Muscle of arm (tissue), 12 donors: ENCODE measurements around the gene CIDEB. TPM values are rescaled to one million over a fixed set of nuclear protein-coding genes. Genes with fewer than 3 reads are reported as not detected.

Experiments
- DNase-seq: peaks from one replicate; pipeline ENCODE4 v3.0.0-alpha.2; 2013
- polyA plus RNA-seq, 12 donors: library from polyadenylated mRNA; unstranded; fragments of 120-200 nt; gene quantifications; one replicate each; pipeline ENCODE4 v1.2.1, GENCODE V29; 2013; ENCODE audit not compliant: insufficient read length in 12 of 12

CIDEB gene
- polyA plus RNA-seq, 12 donors: 7.3 to 28.8 (median 11.2) TPM; not detected in 1

- peak; percentile 89 for DNase-seq
These were observed 36.5 kb downstream of the CIDEB start, which contains the start of gene RABGGTA for GRCh38 chr14:24271134-24271833. TSS of gene RABGGTA (minus strand) at chr14:24271597. CDS start at chr14:24271115, 482 bp downstream.

- no peak for DNase-seq
These were observed 37.1 kb downstream of the CIDEB start for GRCh38 chr14:24270537-24271133.

GRCh38 chr14:24269910-24270536 lies 37.8 kb downstream of the CIDEB start:
- DNase-seq: no peak

DNA sequence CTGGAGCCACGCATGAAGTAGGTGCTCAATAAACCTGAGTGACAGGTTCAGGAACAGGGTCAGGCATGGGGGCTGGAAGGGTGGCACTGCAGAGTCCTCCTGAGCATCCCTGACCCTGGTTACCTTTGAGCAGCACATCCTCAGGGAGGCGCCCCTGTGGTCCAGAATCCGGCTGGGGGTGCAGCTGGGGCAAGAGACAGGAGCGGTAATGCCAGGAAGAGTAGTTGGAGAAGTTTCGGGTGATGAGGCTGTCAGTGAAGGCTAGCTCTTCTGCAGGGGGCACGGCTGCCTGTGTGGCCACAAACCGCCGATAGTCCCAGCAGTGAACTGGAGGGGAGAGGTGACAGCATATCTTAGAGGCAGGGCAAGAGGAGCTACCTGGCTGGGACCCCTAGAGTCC lies 38.4 kb downstream of the CIDEB start:
- no peak for DNase-seq

DNA sequence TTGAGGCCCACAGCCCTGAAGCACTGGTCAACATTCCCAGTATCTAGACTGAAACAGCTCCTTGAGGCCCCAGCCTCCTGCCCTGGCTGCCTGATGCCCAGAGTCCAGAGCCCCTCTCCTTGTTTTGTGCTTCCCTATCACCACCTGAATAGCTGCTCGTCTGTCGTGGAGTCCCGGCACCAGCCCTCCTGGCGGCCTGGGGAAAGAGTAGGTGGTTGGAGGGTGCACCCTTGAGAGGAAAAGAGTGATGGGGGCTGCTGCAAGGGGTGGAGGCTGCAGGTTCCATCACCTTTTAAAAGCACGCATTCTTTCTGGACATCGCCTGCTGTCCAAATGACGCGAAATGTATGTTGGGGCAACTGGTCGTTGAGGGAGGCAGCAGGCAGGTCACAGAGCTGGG lies 39.6 kb downstream of the CIDEB start:
- no peak for DNase-seq

- no peak for DNase-seq
These were observed 40.3 kb downstream of the CIDEB start for GRCh38 chr14:24267516-24267915.

DNA sequence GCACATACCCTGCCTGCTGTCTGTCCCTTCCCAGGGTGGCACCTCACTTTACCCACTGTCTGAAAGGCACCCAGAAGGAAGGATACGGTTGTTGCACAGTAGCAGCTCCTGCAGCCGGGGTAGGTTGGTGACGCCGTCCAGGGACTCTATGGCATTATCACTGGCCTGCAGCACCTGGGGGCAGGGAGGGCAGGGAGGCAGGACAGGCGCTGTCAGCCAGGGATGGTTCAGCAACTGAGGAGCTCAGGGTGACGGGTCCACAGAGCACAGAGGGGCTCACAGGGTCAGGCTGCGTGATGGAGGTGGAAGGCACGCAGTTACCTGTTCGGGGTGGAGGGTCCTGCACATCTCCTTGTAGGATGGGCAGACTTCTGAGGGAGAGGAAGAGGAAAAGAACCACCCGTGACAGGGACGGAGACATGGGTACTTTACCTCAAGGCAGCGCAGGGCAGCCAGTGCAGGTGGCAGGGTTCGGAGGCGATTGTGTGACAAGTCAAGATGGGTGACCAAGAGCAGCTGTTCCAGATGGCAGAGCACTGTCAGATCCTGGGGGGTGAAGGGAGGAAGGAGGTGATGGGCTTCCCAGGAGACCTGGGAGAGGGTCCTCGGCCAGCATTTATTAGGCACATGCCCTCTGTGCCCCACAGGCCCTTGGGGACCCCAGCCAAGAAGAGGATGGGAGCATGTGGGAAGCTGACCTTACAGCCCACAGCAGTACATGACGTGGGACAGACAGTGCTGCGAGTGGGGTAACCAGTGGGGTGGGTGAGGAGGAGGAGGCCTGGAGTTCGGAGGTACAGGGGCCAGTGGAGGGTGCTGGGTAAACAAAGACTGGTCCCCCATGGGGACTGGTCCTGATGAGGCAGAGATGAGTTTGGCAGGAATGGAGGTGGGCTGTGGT lies 41.2 kb downstream of the CIDEB start:
- no peak for DNase-seq

- DNase-seq: no peak
These were observed 43.5 kb downstream of the CIDEB start for GRCh38 chr14:24264298-24264697.

- no peak for DNase-seq
These were observed 43.9 kb downstream of the CIDEB start for GRCh38 chr14:24263848-24264247.

GRCh38 chr14:24262821-24263733 lies 44.7 kb downstream of the CIDEB start, which contains the start of gene TGM1:
TSS of gene TGM1 (minus strand) at chr14:24263177. CDS start at chr14:24262352, 825 bp downstream.
- no peak for DNase-seq

- no peak for DNase-seq
These were observed 45.8 kb downstream of the CIDEB start for GRCh38 chr14:24261969-24262327.

DNA sequence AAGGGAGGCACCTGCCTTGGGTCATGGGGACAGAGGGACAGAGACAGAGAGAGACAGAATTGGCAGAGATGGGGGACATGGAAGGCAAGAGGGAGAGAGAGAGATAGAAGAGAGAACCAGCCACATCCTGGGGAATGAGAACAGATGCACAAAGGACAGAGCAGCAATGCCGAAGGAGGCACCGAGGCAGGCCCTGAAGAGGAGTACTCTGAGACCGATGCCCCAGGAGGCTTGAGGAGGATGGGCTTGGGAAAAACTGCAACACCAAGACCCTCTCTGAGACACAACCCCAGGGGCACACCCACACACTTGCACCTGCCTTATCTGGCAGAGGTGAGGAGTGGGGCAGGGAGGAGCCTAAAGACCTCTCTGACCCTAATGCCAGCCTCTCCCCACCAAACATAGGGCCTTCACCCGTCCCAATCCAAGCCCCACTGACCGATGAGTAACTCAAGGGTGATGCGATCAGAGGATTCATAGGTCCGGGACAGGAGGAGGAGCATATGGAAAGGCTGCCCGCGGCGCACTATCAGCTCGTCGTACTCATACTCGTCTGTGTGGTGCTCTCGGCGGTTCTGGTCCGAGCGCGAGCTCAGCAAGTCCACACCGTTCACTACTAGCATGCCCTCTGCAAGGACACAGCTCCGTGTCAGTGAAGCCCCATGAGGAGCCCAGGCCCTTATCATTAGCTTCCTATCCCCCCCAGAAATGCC lies 46.4 kb downstream of the CIDEB start:
- DNase-seq: no peak

- no peak for DNase-seq
These were observed 47.0 kb downstream of the CIDEB start for GRCh38 chr14:24260780-24261157.

DNA sequence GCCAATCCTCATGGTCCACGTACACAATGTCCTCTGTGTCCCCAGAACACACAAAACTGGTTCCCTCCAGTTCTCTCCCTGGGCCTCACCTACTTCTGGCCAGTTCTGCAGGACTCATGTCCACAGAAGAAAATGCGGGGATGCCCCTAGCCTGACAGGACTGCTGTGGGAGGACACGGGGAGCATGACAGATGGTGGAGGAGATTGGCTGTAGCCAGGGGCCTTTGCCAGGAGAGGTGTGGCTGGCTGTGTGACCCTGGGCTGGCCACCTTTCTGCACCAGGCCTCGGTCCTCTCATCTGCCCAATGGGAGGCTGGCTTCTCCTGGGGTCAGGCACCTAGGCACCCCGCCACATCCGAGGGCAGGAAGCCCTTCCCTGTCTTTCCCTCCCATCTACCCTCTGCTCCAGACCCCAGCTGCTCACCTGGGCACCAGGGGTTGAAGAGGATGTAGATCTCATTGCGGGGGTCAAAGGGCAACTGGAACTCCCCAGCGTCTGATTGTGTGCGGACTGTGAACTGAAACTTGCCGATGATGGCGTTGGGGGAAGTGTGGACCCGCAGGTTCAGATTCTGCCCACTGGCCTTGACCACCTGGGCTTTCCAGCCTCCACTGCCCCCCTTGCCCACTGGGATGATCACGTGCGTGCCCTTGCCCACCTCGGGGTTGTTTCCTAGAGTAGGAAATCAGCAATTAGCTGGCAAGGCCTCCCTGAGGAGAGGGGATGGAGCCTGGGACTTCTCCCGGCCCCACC lies 47.6 kb downstream of the CIDEB start:
- no peak for DNase-seq

DNA sequence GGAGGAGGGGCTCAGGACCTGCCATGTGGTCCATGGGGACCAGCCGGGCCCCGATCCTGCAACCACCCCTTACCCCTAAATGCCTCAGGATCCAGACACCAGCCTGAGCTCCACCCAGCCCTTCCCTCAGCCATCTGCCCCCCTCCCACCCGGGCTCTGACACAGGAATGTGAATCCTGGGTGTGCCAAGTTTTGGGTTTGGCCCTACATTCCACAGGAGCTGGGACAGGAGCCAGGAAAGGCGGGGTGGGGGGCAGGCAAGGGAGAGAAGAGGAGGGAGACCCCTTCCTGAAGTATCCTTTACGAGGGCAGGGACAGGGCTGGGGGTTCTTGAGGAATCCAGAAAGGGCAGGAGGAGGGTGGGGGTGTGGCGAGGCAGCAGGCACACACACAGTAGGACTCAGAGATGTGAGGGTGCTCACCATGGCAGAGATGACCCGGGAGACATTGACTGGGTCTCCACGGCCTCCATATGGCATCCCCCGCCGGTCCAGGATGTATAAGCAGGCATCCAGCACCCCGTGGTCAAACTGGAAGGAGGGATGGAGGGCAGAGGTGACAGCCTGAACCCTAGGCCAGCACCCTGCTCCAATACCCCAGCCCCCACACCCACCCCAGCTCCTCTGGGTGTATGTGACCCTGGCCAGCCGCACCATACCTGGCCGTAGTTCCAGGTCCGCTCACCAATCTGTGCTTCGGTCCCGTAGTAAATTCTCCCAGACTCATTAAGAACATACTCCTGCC lies 48.3 kb downstream of the CIDEB start:
- DNase-seq: no peak

DNA sequence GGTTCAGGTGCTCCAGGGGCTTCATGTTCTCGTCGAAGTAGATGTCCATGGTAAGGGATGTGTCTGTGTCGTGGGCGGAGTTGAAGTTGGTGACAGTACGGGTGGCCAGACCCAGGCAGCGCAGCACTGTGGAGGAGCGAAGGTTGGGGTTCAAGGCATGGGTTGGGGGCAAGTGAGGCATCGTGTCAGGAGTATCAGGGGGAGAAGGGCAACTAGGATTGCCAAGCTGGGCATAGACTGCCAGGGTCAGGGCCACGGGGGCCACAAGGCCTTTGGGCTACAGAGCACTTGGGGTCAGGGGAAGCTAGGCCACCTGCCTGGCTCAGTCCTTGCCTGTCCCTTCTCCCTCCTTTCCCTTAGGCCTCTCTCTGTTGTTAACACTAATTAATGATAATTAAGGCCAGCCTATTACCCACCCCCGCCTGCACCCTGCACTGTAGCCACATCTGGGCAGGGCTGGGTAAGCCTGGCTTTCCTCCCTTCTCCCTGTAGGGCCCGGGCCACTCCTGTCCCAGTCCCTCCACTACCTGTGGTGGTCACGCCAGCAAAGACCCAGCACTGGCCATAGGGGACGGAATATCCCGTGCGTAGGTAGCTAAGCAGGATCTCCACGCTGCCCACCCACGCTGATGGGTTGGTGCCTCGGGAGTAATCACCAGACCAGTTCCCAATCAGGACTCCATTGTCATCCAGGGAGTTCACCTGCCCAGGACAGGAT lies 49.1 kb downstream of the CIDEB start:
- no peak for DNase-seq

GRCh38 chr14:24258119-24258518 lies 49.7 kb downstream of the CIDEB start:
- DNase-seq: no peak

DNA sequence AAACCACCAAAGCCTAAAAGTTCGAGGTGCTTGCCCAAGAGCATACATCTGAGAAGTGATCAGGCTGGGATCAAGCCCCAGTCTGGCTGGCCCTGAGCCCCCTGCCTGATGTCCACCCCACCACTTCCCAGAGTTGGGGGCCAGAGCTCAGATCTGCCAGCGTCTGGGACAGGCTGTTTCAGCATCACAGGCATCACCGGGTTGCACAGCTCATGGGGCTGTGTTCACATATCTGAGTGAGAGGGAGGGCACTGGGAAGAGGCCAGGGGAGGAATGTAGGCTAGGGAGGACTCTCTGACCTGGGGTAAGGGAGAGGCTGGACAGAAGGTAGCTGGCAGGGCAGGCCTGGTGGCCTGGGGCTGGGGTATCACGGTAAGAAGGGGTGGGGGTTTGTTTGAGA lies 50.8 kb downstream of the CIDEB start:
- no peak for DNase-seq
